Stimulated activated naive CD8-positive, alpha-beta T cell treated with anti-CD3 and anti-CD28 coated beads, Interleukin-15, amount 100 ng/mL, for 72 hours (primary cell): ENCODE data around the gene FKBP5.
A peak's percentile ranks its signal among the peaks of the same experiment; 100 is the strongest.
"Not testable (repeated sequence)": the region's sequence is repeated elsewhere in the genome, so short reads cannot be mapped to it uniquely, and the experiment has no call there.

Experiments used
- ATAC-seq: fragments of 150-1000 bp; cut with Tn5 transposase; 2 replicates; pipeline ENCODE4 v1.10.0; 2021; ENCODE audit warnings: mild to moderate bottlenecking, moderate library complexity
- DNase-seq, 2 donors: peaks; one replicate each; pipeline ENCODE4 v3.0.0; 2021 to 2022
- H3K27ac Mint-ChIP-seq, 2 donors: one replicate each; pipeline ENCODE4 v1.8.0; 2022; ENCODE audit warnings: mild to moderate bottlenecking in 2 of 2, mixed read lengths in 2 of 2, moderate library complexity in 2 of 2
- H3K27me3 Mint-ChIP-seq: one replicate; pipeline ENCODE4 v1.8.0; 2022; ENCODE audit warnings: mixed read lengths
- H3K4me1 Mint-ChIP-seq: one replicate; pipeline ENCODE4 v1.8.0; 2022; ENCODE audit warnings: mild to moderate bottlenecking, mixed read lengths
- H3K4me3 Mint-ChIP-seq, 2 donors: one replicate each; pipeline ENCODE4 v1.8.0; 2022; ENCODE audit warnings: mild to moderate bottlenecking in 2 of 2, mixed read lengths in 2 of 2, moderate library complexity in 1 of 2
- H3K9me3 Mint-ChIP-seq, 2 donors: one replicate each; pipeline ENCODE4 v1.8.0; 2022; ENCODE audit warnings: mixed read lengths in 2 of 2

Gene FKBP5

GRCh38 chr6:35603326-35604202 lies 85.2 kb downstream of the FKBP5 start:
- DNase-seq, result no peak
- Mint-ChIP-seq H3K4me3 (peak overlapping the region in 1 of 2 donors; percentile 38), H3K4me1 (peaks cover 81% of the 10 kb centered on the region)

DNA sequence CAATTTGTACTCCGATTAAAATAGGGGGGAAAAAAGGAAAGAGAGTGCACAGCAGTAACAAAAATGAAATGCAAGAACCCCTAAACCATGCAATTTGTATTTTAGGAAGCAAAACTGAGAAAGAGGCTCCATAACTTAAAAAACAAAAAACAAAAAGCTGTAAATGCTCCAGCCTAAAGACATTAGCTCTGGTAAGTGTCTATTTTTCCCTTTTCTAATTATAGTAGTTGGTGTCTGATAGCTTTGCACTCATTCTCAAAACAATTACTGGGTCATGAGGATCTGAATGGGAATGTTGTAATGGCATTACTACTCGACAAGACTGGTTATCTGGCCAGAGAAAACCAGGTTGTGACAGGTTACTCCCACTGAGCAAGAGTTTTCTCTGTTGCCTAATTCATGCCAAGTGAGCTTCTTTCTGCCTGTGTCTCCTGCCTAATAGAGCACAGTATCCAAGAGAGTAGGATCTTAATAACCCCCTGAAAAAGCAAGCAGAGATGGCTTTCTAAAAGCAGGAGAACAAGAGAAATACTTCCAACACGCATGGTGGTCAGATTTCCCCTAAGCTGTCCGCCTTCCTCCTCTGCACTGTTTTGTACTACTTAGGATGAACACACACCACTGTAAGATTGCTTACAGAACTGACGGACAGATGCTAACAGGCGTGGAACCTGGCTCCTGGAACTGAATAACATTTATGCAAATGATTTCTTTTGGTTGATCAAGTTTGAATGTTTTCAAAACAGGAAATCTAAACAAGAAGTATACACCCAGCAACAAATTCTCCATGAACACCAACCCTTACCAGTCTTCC lies 86.4 kb downstream of the FKBP5 start:
- Mint-ChIP-seq H3K4me1 (peaks cover 78% of the 10 kb centered on the region), H3K27me3 (no peaks in the 10 kb centered on the region), H3K4me3 (peak overlapping the region; percentile 70 to 83), H3K27ac (peak overlapping the region in 1 of 2 donors; percentile 66), H3K9me3 (no peaks in the 10 kb centered on the region)
- DNase-seq (no peak), ATAC-seq (no peak)

More at GRCh38 chr6:35603326-35604202, 85.2 kb downstream of the FKBP5 start:
- ATAC-seq, result no peak
- Mint-ChIP-seq H3K27ac (peak overlapping the region in 1 of 2 donors; percentile 65), H3K9me3 (no peaks in the 10 kb centered on the region), H3K27me3 (no peaks in the 10 kb centered on the region)

DNA sequence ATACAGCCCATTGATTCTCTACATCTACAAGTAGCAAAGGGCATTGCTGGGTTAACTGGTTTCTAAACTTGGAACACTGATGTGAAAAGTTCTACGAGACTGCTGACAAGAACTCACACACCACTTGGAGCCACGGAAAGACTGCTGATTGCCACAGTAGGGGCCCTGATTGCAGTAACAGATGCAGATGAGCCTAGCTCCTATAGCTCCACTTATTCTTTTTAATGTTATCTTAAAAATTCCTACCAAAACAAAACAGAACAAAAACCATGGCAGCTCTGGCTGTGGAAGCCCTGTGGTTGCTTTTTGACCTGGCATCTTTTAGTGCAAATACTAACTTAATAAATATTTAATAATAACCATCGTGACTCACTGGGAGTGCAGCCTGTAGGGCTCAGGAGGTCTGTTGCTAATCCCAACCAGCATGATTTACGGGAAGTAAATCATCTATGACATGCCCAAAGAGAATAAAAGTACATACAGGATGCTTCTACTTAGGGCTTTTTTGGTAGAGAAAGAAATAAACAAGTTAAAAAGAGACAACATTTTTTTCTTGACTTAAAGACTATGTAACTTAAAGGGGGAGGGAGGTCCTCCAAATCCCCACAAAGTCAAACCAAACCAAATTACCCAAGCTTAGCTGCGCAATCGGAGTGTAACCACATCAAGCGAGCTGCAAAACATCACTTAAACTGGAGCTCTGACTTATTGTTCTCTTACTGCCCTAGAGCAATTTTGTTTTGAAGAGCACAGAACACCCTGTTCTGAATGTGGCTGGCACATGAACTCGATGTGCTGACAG lies 87.2 kb downstream of the FKBP5 start:
- no peaks in the 10 kb centered on the region for H3K27me3 Mint-ChIP-seq
- no peaks in the 10 kb centered on the region for H3K9me3 Mint-ChIP-seq
- peak overlapping the region; percentile 70 to 83 for H3K4me3 Mint-ChIP-seq
- peaks cover 82% of the 10 kb centered on the region for H3K4me1 Mint-ChIP-seq
- ATAC-seq (peak; percentile 88), DNase-seq (peak; percentile 45 to 66)
- peak overlapping the region; percentile 48 to 66 for H3K27ac Mint-ChIP-seq

- ATAC-seq (no peak), DNase-seq (no peak)
- peak overlapping the region; percentile 59 to 77 for H3K4me3 Mint-ChIP-seq
Observed at GRCh38 chr6:35600659-35601125, 88.0 kb downstream of the FKBP5 start.

GRCh38 chr6:35599761-35600658 lies 88.7 kb downstream of the FKBP5 start:
- Mint-ChIP-seq H3K27ac (peak overlapping the region in 1 of 2 donors; percentile 73), H3K27me3 (no peaks in the 10 kb centered on the region), H3K4me3 (peak overlapping the region; percentile 59 to 77), H3K4me1 (peaks cover 86% of the 10 kb centered on the region), H3K9me3 (no peaks in the 10 kb centered on the region)
- DNase-seq (no peak), ATAC-seq (peak; percentile 42)

More at GRCh38 chr6:35600659-35601125, 88.0 kb downstream of the FKBP5 start:
- no peaks in the 10 kb centered on the region for H3K9me3 Mint-ChIP-seq
- peaks cover 83% of the 10 kb centered on the region for H3K4me1 Mint-ChIP-seq
- no peaks in the 10 kb centered on the region for H3K27me3 Mint-ChIP-seq
- peak overlapping the region in 1 of 2 donors; percentile 66 for H3K27ac Mint-ChIP-seq

DNA sequence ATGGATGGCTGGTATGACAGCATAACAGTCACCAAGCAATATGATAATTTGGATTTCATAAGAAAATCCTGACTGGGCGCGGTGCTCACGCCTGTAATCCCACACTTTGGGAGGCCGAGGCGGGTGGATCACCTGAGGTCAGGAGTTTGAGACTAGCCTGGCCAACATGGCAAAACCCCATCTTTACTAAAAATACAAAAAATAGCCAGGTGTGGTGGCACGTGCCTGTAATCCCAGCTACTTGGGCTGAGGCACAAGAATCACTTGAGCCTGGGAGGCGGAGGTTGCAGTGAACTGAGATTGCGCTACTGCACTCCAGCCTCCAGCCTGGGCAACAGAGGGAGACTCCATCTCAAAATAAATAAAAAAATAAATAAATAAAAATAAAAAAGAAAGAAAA lies 90.1 kb downstream of the FKBP5 start:
- H3K4me1 Mint-ChIP-seq, result peaks cover 88% of the 10 kb centered on the region
- not testable (repeated sequence) for H3K27ac Mint-ChIP-seq, H3K4me3 Mint-ChIP-seq, ATAC-seq, H3K9me3 Mint-ChIP-seq, DNase-seq, H3K27me3 Mint-ChIP-seq

DNA sequence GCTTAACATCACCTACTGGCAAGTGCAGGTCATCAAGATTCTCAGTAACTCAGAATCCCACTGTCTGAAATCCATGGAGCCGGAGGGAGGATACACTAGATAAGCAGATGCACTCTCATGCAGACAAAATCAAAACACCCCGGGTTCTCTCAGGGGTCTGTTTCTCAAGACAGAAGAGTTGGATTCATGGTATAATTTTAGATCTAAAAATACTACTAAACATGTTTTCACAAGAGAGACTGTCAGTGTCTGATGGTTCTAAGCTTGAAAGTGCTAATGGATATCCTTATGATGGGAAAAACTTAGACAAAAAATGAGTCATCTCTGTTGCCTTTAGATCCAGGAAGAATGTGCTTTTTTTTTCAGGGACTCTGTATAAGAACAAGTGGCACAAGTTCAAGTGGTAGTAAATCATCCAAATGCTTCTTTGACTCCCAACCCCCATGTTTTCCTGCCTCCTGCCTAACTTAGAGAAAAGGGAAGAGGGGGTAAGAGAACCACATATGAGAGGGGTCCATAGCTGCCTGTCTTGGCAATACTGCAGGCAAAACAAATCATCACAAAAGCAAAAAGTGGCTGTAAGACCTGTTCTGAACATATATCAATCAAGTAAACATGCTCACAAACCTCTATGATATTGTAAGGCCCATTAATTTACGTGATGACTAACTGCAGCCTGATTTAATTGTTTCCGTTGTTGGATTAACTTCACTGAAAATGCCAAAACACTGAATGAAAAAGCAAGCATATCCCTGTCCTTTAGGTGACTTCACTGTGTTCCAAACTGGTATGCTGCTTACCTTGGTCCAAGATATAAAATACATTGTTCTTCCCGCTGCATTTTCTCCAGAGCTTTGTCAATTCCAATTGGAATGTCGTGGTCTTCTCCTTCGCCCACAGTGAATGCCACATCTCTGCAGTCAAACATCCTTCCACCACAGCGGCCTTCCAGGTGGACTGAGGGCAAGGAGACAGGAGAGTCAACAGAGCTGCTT lies 92.0 kb downstream of the FKBP5 start:
- H3K27ac Mint-ChIP-seq, result peak overlapping the region; percentile 90 to 94
- ATAC-seq (no peak), DNase-seq (no peak)
- no peaks in the 10 kb centered on the region for H3K9me3 Mint-ChIP-seq
- H3K4me3 Mint-ChIP-seq, result no peak overlapping the region
- peaks cover 92% of the 10 kb centered on the region for H3K4me1 Mint-ChIP-seq
- no peaks in the 10 kb centered on the region for H3K27me3 Mint-ChIP-seq

DNA sequence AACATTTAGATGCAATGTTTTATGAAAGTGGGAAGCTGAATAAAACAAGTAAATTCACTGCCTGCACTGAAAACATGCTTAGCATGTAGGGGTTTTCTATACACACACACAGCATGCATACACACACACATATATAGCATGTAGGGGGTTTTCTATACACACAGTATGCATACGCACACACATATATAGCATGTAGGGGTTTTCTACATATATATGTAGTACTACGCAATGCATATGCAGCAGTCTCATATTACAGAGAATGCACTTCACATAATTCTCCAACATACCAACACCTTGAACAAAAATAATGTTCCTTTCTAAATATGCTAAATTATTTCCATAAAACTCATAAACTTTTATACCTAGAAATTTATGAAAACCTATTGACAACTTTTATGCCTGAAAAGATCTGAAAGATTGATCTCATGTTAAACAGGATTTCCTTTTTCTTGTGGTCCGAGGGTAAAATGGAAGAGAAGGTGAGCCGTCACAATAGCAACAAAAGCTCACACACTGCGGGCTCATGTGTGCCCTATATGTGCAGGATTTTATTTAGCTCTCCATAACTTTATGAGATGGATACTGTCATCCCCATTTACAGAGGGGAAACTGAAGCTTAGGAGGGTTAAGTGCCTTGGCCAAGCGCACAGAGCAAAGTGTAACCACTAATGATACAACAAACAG lies 94.1 kb downstream of the FKBP5 start:
- peak overlapping the region; percentile 35 to 53 for H3K4me3 Mint-ChIP-seq
- ATAC-seq (no peak), DNase-seq (no peak)
- H3K27me3 Mint-ChIP-seq, result no peaks in the 10 kb centered on the region
- peaks cover 89% of the 10 kb centered on the region for H3K4me1 Mint-ChIP-seq
- H3K9me3 Mint-ChIP-seq, result no peaks in the 10 kb centered on the region
- peak overlapping the region; percentile 65 to 76 for H3K27ac Mint-ChIP-seq

DNA sequence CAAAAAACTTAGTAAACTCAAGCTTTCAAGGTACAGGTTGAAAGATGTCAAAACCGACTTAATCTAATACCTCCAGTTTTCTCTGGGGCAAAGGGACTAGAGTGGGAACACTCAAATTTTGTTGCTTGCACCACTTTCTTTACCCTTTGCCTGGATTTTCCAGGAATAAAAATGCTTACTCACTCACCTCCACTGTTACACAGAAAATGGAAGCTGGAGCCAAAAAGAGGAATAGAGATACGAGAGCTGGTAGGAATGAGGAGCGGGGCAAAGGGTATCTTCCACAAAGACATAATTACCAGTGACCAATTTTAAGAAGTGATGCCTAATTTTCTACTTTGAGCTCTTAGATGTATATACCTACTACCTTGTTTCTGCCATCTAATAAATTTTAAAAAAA lies 96.5 kb downstream of the FKBP5 start:
- Mint-ChIP-seq H3K4me3 (no peak overlapping the region), H3K9me3 (no peaks in the 10 kb centered on the region), H3K27ac (no peak overlapping the region), H3K27me3 (no peaks in the 10 kb centered on the region), H3K4me1 (peaks cover 86% of the 10 kb centered on the region)
- ATAC-seq, result no peak
- no peak for DNase-seq

- peaks cover 86% of the 10 kb centered on the region for H3K4me1 Mint-ChIP-seq
- DNase-seq (no peak), ATAC-seq (no peak)
- H3K27ac Mint-ChIP-seq, result no peak overlapping the region
- no peaks in the 10 kb centered on the region for H3K27me3 Mint-ChIP-seq
- H3K9me3 Mint-ChIP-seq, result no peaks in the 10 kb centered on the region
- H3K4me3 Mint-ChIP-seq, result no peak overlapping the region
Observed at GRCh38 chr6:35590622-35591066, 98.1 kb downstream of the FKBP5 start.

- H3K27me3 Mint-ChIP-seq, result no peaks in the 10 kb centered on the region
Observed at GRCh38 chr6:35589904-35590303, 98.8 kb downstream of the FKBP5 start.

GRCh38 chr6:35589201-35589739 lies 99.4 kb downstream of the FKBP5 start:
- peak overlapping the region; percentile 78 to 90 for H3K27ac Mint-ChIP-seq
- no peaks in the 10 kb centered on the region for H3K27me3 Mint-ChIP-seq
- no peaks in the 10 kb centered on the region for H3K9me3 Mint-ChIP-seq
- no peak for DNase-seq
- H3K4me3 Mint-ChIP-seq, result no peak overlapping the region
- H3K4me1 Mint-ChIP-seq, result peaks cover 82% of the 10 kb centered on the region
- ATAC-seq, result no peak

More at GRCh38 chr6:35589904-35590303, 98.8 kb downstream of the FKBP5 start:
- no peak overlapping the region for H3K4me3 Mint-ChIP-seq
- H3K4me1 Mint-ChIP-seq, result peaks cover 83% of the 10 kb centered on the region
- no peaks in the 10 kb centered on the region for H3K9me3 Mint-ChIP-seq
- DNase-seq, result no peak
- no peak for ATAC-seq
- H3K27ac Mint-ChIP-seq, result peak overlapping the region; percentile 21 to 87
